ENCODE measurements around the gene DNAH12.
"Not testable (repeated sequence)": the region's sequence is repeated elsewhere in the genome, so short reads cannot be mapped to it uniquely, and the experiment has no call there.

DNAH12 gene

GRCh38 chr3:57464011-57464410, 80.1 kb downstream of the DNAH12 start:
- TF ChIP-seq, protein P1, sequence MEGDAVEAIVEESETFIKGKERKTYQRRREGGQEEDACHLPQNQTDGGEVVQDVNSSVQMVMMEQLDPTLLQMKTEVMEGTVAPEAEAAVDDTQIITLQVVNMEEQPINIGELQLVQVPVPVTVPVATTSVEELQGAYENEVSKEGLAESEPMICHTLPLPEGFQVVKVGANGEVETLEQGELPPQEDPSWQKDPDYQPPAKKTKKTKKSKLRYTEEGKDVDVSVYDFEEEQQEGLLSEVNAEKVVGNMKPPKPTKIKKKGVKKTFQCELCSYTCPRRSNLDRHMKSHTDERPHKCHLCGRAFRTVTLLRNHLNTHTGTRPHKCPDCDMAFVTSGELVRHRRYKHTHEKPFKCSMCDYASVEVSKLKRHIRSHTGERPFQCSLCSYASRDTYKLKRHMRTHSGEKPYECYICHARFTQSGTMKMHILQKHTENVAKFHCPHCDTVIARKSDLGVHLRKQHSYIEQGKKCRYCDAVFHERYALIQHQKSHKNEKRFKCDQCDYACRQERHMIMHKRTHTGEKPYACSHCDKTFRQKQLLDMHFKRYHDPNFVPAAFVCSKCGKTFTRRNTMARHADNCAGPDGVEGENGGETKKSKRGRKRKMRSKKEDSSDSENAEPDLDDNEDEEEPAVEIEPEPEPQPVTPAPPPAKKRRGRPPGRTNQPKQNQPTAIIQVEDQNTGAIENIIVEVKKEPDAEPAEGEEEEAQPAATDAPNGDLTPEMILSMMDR (IDR thresholded peaks at IDR 0.05; ENCODE audit: low read depth, low read length), result no peak

GRCh38 chr3:57451150-57451846, 92.8 kb downstream of the DNAH12 start:
- TF ChIP-seq, protein P1 (IDR thresholded peaks at IDR 0.05; ENCODE audit: low read depth, low read length), result no peak
- no peak overlapping the region for H3K4me3 ChIP-seq (ENCODE audit: low read depth, low read length)

More at GRCh38 chr3:57464011-57464410, 80.1 kb downstream of the DNAH12 start:
- no peak overlapping the region for H3K4me3 ChIP-seq (ENCODE audit: low read depth, low read length)

- not testable (repeated sequence) for H3K4me3 ChIP-seq (ENCODE audit: low read depth, low read length)
Measured at GRCh38 chr3:57449276-57449847, 94.8 kb downstream of the DNAH12 start.

GRCh38 chr3:57448489-57448888, 95.7 kb downstream of the DNAH12 start:
- not testable (repeated sequence) for H3K4me3 ChIP-seq (ENCODE audit: low read depth, low read length)

DNA sequence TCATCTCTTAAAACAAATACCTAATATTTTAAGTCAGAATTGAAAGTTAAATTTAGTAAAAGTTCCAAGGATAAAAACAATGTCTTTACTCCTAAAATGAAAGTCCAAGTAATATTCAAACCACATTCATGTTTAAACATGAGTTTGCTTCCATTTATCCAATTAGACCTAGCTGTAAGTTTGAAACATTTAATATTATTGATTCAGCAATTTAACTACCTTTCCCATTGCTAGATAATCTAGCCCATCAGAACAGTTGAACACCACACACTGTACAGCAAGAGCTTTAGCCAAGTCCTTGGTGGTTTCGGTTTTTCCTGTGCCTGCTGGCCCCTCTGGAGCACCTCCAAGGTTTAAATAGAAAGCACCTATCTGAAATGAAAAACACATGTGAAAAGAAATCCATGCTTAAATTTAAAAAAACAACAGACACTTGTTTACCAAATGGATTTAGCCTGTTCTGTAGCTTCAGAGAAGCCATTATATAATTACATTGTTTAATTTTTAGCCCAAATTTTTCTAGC, 97.8 kb downstream of the DNAH12 start:
- TF ChIP-seq, protein P1 (IDR thresholded peaks at IDR 0.05; ENCODE audit: low read depth, low read length), result no peak
- H3K4me3 ChIP-seq (ENCODE audit: low read depth, low read length), result no peak overlapping the region

GRCh38 chr3:57444469-57444868, 99.7 kb downstream of the DNAH12 start:
- H3K4me3 ChIP-seq (ENCODE audit: low read depth, low read length), result no peak overlapping the region
- TF ChIP-seq, protein P1 (IDR thresholded peaks at IDR 0.05; ENCODE audit: low read depth, low read length), result no peak

- H3K4me3 ChIP-seq (ENCODE audit: low read depth, low read length), result not testable (repeated sequence)
Measured at GRCh38 chr3:57440144-57440543, 104.0 kb downstream of the DNAH12 start.

- not testable (repeated sequence) for H3K4me3 ChIP-seq (ENCODE audit: low read depth, low read length)
Measured at GRCh38 chr3:57438460-57438859, 105.7 kb downstream of the DNAH12 start.

DNA sequence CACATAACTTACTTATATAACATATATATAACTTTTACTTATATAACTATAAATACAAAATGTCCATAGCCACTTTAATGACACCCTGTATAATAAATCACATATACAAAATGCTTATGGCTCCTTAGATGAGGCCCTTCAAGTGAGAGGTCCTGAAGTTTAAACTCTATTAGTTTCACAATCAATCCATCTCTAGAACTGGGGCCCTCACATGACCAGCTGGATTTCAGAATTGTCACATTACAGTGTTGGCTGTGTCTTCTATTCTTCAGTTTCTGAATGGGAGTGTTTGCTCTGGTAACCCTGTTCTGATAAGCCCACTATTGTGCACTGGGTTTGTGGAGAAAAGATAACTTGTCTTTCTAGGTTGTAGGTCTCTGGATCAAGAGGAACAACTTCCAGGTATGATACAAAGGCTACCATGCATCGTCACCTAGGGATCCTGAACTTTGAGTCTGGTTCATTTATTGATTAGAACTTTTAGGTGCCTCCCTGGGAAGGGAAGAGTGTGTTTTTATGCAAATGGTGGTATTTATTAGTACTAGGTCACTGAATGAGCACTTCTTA, 107.9 kb downstream of the DNAH12 start:
- TF ChIP-seq, protein P1 (IDR thresholded peaks at IDR 0.05; ENCODE audit: low read depth, low read length), result no peak
- no peak overlapping the region for H3K4me3 ChIP-seq (ENCODE audit: low read depth, low read length)
